Brain pericyte (primary cell): ENCODE measurements around the gene ADH1C.
"Not testable (repeated sequence)": the region's sequence is repeated elsewhere in the genome, so short reads cannot be mapped to it uniquely, and the experiment has no call there.

Experiments
- DNase-seq: peaks from one replicate; pipeline ENCODE4 v3.0.0-alpha.2; 2012; ENCODE audit warnings: low read depth, low spot score

The ADH1C gene

GRCh38 chr4:99359480-99360204 is 7.1 kb upstream of the ADH1C start:
- DNase-seq, result no peak

DNA sequence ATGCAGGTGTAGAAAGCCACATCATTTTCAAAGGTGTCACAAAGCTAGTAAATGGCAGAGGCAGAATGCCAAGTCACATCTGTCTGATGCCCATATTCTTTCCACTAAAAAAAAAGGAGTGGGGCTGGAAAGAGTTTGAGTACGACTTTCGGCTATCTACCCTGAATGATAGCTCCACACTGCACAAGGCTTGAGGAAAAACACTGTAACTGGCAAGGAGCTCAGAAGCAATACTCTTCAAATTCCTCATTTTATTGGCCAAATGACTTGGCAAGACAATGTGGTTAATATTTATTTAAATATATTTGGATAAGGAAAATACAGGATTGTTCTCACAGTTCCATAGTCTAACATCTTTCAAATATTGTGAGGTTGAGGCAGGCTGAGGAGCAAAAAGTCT is 5.4 kb upstream of the ADH1C start:
- DNase-seq, result no peak

GRCh38 chr4:99356992-99357391 is 4.4 kb upstream of the ADH1C start:
- DNase-seq, result no peak

DNA sequence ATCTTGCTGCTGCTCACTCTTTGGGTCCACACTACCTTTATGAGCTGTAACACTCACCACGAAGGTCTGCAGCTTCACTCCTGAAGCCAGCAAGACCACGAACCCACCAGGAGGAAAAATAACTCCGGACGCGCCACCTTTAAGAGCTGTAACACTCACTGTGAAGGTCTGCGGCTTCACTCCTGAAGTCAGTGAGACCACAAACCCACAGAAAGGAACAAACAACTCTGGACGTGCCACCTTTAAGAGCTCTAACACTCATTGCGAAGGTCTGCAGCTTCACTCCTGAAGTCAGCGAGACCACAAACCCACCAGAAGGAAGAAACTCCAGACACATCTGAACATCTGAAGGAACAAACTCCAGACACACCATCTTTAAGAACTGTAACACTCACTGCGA is 3.6 kb upstream of the ADH1C start:
- DNase-seq, result not testable (repeated sequence)

DNA sequence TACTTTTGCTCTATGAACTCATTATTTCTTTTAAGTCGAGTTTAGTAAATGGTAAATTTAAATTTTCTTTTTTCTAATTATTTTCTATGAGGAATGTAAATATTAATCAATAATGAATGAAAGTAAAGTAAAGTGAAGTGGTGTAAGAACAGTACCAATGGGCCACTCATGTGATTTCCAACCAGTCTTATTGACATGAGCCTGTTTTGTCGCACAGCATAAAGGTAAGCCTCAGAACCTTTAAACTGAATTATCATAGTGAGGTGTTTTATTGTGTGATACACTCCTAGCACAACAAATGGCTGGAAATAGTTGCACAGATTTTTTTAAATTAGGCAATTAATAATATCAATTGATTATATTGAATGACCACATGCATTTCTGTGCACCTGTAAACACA is 1.1 kb downstream of the ADH1C start:
- DNase-seq, result no peak

DNA sequence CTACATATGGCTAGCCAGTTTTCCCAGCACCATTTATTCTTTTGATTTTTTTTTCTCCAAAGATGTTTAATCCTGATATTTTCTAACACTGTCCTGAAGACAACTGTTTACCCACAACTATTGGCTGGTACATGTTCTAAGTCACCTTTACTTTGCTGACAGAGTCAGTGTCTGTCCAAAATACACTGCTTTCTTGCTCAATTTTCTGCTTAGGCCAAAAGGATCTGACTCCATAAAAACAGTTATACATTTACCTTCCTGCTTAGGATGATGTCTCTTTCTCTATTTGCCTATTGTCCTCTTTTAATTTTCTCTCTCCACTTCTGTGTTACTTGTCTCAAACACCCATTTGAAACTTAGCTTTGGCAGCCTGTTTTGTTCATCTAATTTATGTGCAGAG is 3.2 kb downstream of the ADH1C start:
- no peak for DNase-seq

DNA sequence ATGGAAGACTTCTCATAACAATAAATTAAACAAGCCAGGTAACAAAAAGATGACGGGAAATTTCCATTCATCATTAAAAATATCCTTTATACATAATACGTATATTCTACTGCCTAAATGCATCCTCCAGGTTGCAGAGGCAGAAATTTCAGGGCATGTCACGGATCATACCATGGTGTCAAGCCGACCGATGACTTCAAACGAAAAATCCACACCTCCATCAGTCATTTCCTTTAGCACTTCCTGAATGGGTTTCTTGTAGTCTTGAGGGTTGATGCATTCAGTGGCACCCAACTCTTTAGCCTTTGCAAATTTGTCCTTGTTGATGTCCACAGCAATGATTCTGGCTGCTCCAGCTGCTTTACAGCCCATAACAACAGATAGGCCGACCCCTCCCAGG is 9.9 kb downstream of the ADH1C start:
- not testable (repeated sequence) for DNase-seq

- no peak for DNase-seq
Measured at GRCh38 chr4:99341426-99341825, 11.1 kb downstream of the ADH1C start.

GRCh38 chr4:99339172-99339571 is 13.4 kb downstream of the ADH1C start:
- DNase-seq, result no peak

- no peak for DNase-seq
Measured at GRCh38 chr4:99336553-99336952, 16.0 kb downstream of the ADH1C start.

DNA sequence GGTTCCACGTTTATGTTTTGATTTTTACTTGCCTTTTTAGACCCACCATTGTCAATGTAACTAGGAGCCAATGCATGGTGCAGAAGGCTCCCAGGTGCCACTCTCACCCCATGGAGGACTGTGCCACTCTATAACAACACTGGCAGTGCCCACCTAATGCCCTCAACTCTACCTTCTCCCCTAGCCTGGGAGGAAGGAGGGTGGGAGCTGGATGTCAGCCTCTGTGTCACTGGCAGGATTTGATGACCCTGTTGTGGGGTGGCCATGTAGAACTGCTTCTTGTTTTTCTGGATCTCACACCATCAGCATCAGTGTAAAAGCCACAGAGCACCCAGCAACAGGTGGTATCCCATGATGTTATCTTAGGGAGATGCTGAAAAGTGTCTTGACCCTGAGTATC is 17.7 kb downstream of the ADH1C start:
- DNase-seq, result no peak

GRCh38 chr4:99330648-99331047 is 21.9 kb downstream of the ADH1C start:
- DNase-seq, result no peak

DNA sequence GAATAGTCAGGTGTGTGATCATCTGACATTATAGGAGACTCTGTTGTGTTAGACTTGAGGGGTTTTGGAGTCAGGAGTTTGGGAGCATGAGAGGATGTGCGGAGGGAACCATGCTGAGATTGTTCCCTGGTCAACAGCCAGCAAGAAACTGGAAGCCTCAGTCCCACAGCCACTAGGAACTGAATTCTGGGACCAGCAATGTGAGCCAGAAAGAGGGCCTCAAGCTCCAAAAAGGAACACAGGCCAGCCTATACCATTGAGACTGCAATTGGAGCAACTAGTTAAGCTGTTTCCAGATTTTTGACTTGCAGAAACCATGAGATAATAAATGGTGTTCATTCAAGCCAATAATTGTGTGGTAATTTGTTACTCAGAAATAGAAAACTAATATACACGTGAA is 22.7 kb downstream of the ADH1C start:
- no peak for DNase-seq

DNA sequence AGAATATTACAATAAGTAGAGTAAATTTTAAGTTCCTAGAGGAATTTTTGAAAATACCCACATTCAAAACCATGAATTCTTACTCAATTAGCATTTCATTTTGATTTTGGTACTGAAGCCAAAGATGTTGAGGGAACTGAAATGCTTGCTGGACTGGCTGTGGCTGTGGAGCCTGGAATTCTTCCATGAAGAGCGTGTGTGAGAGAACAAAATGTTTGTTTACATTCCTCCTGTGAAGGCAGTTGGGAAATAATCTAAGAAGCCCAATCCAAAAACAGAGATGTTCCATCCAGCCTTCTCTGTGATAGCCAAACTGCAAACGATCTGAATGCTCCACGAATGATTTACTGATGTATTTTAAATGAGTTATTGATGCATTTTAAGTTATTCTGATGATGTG is 27.6 kb downstream of the ADH1C start:
- DNase-seq, result peak; percentile 33

- no peak for DNase-seq
Measured at GRCh38 chr4:99324361-99324760, 28.2 kb downstream of the ADH1C start.

- no peak for DNase-seq
Measured at GRCh38 chr4:99323756-99324155, 28.8 kb downstream of the ADH1C start.

DNA sequence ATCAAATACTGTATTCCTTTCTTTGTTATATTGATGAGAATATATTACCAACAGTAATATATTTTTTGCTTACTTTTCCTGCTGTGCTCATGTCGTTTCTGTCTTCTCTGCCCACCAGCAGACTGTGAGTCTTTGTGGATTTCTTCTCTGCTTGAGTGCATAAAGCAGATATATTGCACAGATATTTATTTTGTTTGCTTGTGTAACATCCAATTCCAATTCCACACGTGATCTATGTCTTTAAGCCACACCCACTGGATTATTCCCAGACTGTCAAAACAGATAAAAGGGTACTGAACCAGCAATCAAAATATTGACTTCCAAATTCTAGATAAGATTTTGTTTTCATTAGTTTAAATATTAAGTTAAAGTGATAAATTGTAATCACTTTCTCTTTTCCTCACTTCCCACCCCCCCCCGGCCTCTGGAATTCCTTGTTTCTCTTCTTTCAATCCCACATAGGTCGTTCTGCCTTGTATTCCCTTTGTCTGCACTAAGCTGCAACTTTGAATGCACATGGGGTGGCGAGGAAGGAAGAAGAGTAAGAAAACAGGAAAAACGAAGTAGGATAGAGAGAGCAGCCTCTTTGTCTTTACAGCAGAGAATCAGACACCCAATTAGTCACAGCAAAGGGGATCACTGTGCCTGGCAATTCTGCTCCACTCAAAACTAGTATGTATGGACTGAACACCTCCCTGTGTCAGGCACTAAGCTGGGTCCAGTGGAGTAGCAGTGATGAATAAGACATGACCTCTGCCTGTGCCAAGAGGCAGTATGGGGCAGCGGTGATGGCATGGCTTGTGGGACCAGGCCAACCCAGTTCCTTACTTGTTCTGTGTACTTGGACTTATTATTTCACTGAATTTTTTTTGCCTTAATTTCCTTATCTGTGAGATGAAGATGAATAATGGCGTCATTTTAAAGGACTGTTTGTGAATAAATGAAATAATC is 31.0 kb downstream of the ADH1C start, which contains the start of gene ADH1B:
TSS of gene ADH1B (minus strand) at position 161 of the 951 bp plus-strand sequence. CDS start at position 91, 70 bp downstream.
- DNase-seq, result no peak

- DNase-seq, result not testable (repeated sequence)
Measured at GRCh38 chr4:99317811-99318210, 34.7 kb downstream of the ADH1C start.

GRCh38 chr4:99317354-99317753 is 35.2 kb downstream of the ADH1C start:
- DNase-seq, result no peak

- no peak for DNase-seq
Measured at GRCh38 chr4:99315839-99316238, 36.7 kb downstream of the ADH1C start.

- DNase-seq, result no peak
Measured at GRCh38 chr4:99314211-99314610, 38.3 kb downstream of the ADH1C start.

DNA sequence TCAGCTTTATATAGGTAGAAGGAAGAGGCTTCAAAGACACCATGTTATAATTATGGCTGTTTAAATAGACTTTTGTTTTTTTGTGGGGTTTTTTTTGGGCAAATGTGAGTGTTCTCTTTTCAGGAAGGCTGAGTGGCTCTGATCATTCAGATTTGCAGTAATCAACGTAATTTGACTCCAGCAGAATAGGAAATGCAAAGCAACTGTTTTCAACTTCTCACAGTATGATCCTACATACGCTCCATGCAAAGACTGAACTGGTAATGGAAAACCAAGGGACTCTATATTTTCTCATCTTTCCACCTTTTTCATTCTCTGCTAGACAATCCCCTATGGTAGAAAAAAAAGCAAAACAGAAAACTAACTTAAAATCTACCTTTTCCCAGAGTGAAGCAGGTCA is 42.2 kb downstream of the ADH1C start:
- peak; percentile 7 for DNase-seq
